Measurements from ENCODE around the gene CYP2C8.

DNA sequence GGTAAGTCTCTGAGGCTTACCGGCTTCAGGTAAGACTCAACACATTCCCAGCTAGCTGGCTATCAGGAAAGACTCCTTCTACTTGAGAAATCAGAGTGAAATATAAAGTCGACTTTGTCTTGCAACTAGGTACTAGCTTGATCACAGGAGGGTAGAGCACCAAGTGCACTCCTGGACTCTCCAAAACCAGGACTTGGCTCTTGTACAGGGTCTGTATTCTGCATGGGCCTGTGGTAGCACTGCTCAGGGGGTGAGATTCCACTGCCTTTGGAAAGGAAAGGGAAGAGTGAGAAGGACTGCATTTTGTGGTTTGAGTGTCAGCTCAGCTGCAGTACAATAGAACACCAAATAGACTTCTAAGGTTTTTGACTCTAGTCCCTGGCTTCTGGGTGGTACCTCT is 19.4 kb downstream of the CYP2C8 start:
- TF ChIP-seq, protein P1, sequence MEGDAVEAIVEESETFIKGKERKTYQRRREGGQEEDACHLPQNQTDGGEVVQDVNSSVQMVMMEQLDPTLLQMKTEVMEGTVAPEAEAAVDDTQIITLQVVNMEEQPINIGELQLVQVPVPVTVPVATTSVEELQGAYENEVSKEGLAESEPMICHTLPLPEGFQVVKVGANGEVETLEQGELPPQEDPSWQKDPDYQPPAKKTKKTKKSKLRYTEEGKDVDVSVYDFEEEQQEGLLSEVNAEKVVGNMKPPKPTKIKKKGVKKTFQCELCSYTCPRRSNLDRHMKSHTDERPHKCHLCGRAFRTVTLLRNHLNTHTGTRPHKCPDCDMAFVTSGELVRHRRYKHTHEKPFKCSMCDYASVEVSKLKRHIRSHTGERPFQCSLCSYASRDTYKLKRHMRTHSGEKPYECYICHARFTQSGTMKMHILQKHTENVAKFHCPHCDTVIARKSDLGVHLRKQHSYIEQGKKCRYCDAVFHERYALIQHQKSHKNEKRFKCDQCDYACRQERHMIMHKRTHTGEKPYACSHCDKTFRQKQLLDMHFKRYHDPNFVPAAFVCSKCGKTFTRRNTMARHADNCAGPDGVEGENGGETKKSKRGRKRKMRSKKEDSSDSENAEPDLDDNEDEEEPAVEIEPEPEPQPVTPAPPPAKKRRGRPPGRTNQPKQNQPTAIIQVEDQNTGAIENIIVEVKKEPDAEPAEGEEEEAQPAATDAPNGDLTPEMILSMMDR (IDR thresholded peaks at IDR 0.05): no peak
- TF ChIP-seq POLR2A (IDR thresholded peaks at IDR 0.05) (no peak), EP300 (IDR thresholded peaks at IDR 0.05; ENCODE audit: low read depth) (no peak), POLR2AphosphoS5 (IDR thresholded peaks at IDR 0.05) (no peak)

Data from transverse colon (tissue), 4 donors.